Loucy (cell line): Measurements from ENCODE around the gene RAB3GAP1.

Experiments
- EZH2phosphoT487 ChIP-seq: fragments of 200-600 bp; IDR thresholded peaks from 2 replicates; pipeline ENCODE4 v1.6.1; 2018; ENCODE audit warnings: antibody characterized with exemption, mild to moderate bottlenecking, moderate library complexity, borderline replicate concordance
- TF ChIP-seq, protein P1 (sequence below): fragments of 200-600 bp; sonication (generic); conservative IDR thresholded peaks from 2 replicates; pipeline ENCODE4 v1.5.1; 2014; ENCODE audit warnings: mild to moderate bottlenecking, antibody characterized with exemption, low read length

DNA sequence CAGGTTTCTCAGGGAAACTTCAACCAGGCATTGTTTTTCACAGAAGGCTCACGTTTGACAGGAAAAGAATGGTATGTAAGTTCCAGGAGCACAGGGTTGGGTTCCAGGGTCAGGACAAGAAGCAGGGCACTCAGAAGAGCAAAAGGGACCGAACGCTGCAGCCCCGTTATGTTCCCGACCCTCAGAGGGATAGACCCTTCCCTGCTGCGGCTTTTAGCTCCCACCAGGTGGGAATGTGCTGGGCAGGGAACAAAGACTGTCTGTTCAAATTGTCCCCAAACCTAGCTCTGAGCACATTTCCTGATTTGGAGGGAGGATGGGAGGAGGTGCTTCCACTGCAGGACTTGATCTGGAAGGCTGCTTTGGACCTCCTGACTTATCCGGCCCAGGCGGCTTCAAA lies 130.1 kb downstream of the RAB3GAP1 start:
- TF ChIP-seq, protein P1, sequence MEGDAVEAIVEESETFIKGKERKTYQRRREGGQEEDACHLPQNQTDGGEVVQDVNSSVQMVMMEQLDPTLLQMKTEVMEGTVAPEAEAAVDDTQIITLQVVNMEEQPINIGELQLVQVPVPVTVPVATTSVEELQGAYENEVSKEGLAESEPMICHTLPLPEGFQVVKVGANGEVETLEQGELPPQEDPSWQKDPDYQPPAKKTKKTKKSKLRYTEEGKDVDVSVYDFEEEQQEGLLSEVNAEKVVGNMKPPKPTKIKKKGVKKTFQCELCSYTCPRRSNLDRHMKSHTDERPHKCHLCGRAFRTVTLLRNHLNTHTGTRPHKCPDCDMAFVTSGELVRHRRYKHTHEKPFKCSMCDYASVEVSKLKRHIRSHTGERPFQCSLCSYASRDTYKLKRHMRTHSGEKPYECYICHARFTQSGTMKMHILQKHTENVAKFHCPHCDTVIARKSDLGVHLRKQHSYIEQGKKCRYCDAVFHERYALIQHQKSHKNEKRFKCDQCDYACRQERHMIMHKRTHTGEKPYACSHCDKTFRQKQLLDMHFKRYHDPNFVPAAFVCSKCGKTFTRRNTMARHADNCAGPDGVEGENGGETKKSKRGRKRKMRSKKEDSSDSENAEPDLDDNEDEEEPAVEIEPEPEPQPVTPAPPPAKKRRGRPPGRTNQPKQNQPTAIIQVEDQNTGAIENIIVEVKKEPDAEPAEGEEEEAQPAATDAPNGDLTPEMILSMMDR, result no peak
- TF ChIP-seq EZH2phosphoT487, result no peak
